ENCODE data around the gene FOXF1.

FOXF1 gene

GRCh38 chr16:86507173-86508027, 2.9 kb upstream of the FOXF1 start:
- H3K4me2 ChIP-seq (ENCODE audit: low read length), result no peak overlapping the region
- H4K20me1 ChIP-seq (ENCODE audit: control insufficient read depth, insufficient read depth, low read depth, low read length), result no peaks in the 10 kb centered on the region
- H3K9me2 ChIP-seq (replicated peaks; ENCODE audit: control insufficient read depth, low read length), result no peaks in the 10 kb centered on the region
- no peak overlapping the region for H3K27ac ChIP-seq (ENCODE audit: low read depth, low read length)
- no peak overlapping the region for H3K4me3 ChIP-seq (ENCODE audit: low read length)
- H3K4me1 ChIP-seq (ENCODE audit: control insufficient read depth, low read length), result no peaks in the 10 kb centered on the region; the same call in 1 of the 2 replicates
- no peaks in the 10 kb centered on the region for H3F3A ChIP-seq (ENCODE audit: control insufficient read depth, insufficient read depth)
- no peaks in the 10 kb centered on the region for H3K36me3 ChIP-seq (ENCODE audit: control insufficient read depth, low read length)
- H3K27me3 ChIP-seq (ENCODE audit: control insufficient read depth, low read length), result peaks cover 53% of the 10 kb centered on the region
- H3K9me3 ChIP-seq (ENCODE audit: control insufficient read depth, insufficient read depth, low read length), result no peaks in the 10 kb centered on the region
- no peak for TF ChIP-seq CTCF (IDR thresholded peaks at IDR 0.05; ENCODE audit: low read depth, low read length, poor library complexity, severe bottlenecking)
- no peak for TF ChIP-seq EZH2phosphoT487 (IDR thresholded peaks at IDR 0.05; ENCODE audit: borderline replicate concordance, low read length)
- no peaks in the 10 kb centered on the region for H3K79me2 ChIP-seq (ENCODE audit: control insufficient read depth, low read length)

- Histone ChIP-seq H3K27me3 (ENCODE audit: control insufficient read depth, low read length) (peaks cover 44% of the 10 kb centered on the region), H3K36me3 (ENCODE audit: control insufficient read depth, low read length) (no peaks in the 10 kb centered on the region), H3K9me2 (replicated peaks; ENCODE audit: control insufficient read depth, low read length) (no peaks in the 10 kb centered on the region), H4K20me1 (ENCODE audit: control insufficient read depth, insufficient read depth, low read depth, low read length) (no peaks in the 10 kb centered on the region), H3K4me1 (ENCODE audit: control insufficient read depth, low read length) (no peaks in the 10 kb centered on the region; the same call in 1 of the 2 replicates), H3K79me2 (ENCODE audit: control insufficient read depth, low read length) (no peaks in the 10 kb centered on the region), H3K27ac (ENCODE audit: low read depth, low read length) (no peak overlapping the region), H3K4me3 (ENCODE audit: low read length) (no peak overlapping the region), H3F3A (ENCODE audit: control insufficient read depth, insufficient read depth) (no peaks in the 10 kb centered on the region), H3K9me3 (ENCODE audit: control insufficient read depth, insufficient read depth, low read length) (no peaks in the 10 kb centered on the region), H3K4me2 (ENCODE audit: low read length) (no peak overlapping the region)
- TF ChIP-seq CTCF (IDR thresholded peaks at IDR 0.05; ENCODE audit: low read depth, low read length, poor library complexity, severe bottlenecking) (no peak), EZH2phosphoT487 (IDR thresholded peaks at IDR 0.05; ENCODE audit: borderline replicate concordance, low read length) (no peak)
Measured at GRCh38 chr16:86508028-86508946, 2.0 kb upstream of the FOXF1 start.

GRCh38 chr16:86508947-86509758, 1.2 kb upstream of the FOXF1 start:
- Histone ChIP-seq H3K4me2 (ENCODE audit: low read length) (peak overlapping the region; percentile 56), H3K9me3 (ENCODE audit: control insufficient read depth, insufficient read depth, low read length) (no peaks in the 10 kb centered on the region), H3K9me2 (replicated peaks; ENCODE audit: control insufficient read depth, low read length) (no peaks in the 10 kb centered on the region), H3K4me3 (ENCODE audit: low read length) (peak overlapping the region; percentile 17; the same call in 1 of the 2 replicates), H3K79me2 (ENCODE audit: control insufficient read depth, low read length) (no peaks in the 10 kb centered on the region), H3K27me3 (ENCODE audit: control insufficient read depth, low read length) (peaks cover 39% of the 10 kb centered on the region), H3K4me1 (ENCODE audit: control insufficient read depth, low read length) (no peaks in the 10 kb centered on the region; the same call in 1 of the 2 replicates), H4K20me1 (ENCODE audit: control insufficient read depth, insufficient read depth, low read depth, low read length) (no peaks in the 10 kb centered on the region), H3K27ac (ENCODE audit: low read depth, low read length) (no peak overlapping the region), H3F3A (ENCODE audit: control insufficient read depth, insufficient read depth) (no peaks in the 10 kb centered on the region), H3K36me3 (ENCODE audit: control insufficient read depth, low read length) (no peaks in the 10 kb centered on the region)
- TF ChIP-seq CTCF (IDR thresholded peaks at IDR 0.05; ENCODE audit: low read depth, low read length, poor library complexity, severe bottlenecking) (no peak), EZH2phosphoT487 (IDR thresholded peaks at IDR 0.05; ENCODE audit: borderline replicate concordance, low read length) (peak; percentile 44; the same call in 1 of the 2 replicates)
